HG03095 (cell line): Measurements from ENCODE around the gene ATXN7L2.
A peak's percentile ranks its signal among the peaks of the same experiment; 100 is the strongest.

Experiments
- ATAC-seq: cut with Tn5 transposase; IDR thresholded peaks from one replicate; pipeline ENCODE4 v1.9.1; 2021; ENCODE audit warnings: moderate library complexity; ENCODE audit not compliant: unreplicated experiment

Gene ATXN7L2

GRCh38 chr1:109474697-109475096, 9.0 kb upstream of the ATXN7L2 start:
- ATAC-seq, result no peak

GRCh38 chr1:109475261-109475660, 8.4 kb upstream of the ATXN7L2 start:
- no peak for ATAC-seq

- ATAC-seq, result no peak
These were observed 6.9 kb upstream of the ATXN7L2 start for GRCh38 chr1:109476825-109477224.

- no peak for ATAC-seq
These were observed 5.9 kb upstream of the ATXN7L2 start for GRCh38 chr1:109477821-109478220.

- ATAC-seq, result no peak
These were observed 4.9 kb upstream of the ATXN7L2 start for GRCh38 chr1:109478806-109479205.

- ATAC-seq, result no peak
These were observed 4.4 kb upstream of the ATXN7L2 start for GRCh38 chr1:109479311-109479710.

- ATAC-seq, result no peak
These were observed 3.8 kb upstream of the ATXN7L2 start for GRCh38 chr1:109479901-109480300.

- no peak for ATAC-seq
These were observed 2.1 kb upstream of the ATXN7L2 start for GRCh38 chr1:109481646-109482045.

- ATAC-seq, result no peak
These were observed 1.5 kb upstream of the ATXN7L2 start for GRCh38 chr1:109482242-109482641.

GRCh38 chr1:109482791-109483671, 674 bp upstream of the ATXN7L2 start:
- peak; percentile 9 for ATAC-seq

GRCh38 chr1:109484519-109484975, 842 bp downstream of the ATXN7L2 start:
- ATAC-seq, result no peak

GRCh38 chr1:109485001-109485400, 1.3 kb downstream of the ATXN7L2 start:
- ATAC-seq, result no peak

- ATAC-seq, result no peak
These were observed 3.6 kb downstream of the ATXN7L2 start for GRCh38 chr1:109487261-109487660.

- ATAC-seq, result no peak
These were observed 4.5 kb downstream of the ATXN7L2 start for GRCh38 chr1:109488201-109488600.

GRCh38 chr1:109488696-109489095, 5.0 kb downstream of the ATXN7L2 start:
- ATAC-seq, result no peak

- ATAC-seq, result no peak
These were observed 6.6 kb downstream of the ATXN7L2 start for GRCh38 chr1:109490029-109490933.

GRCh38 chr1:109490934-109491302, 7.2 kb downstream of the ATXN7L2 start:
- no peak for ATAC-seq

- no peak for ATAC-seq
These were observed 7.7 kb downstream of the ATXN7L2 start for GRCh38 chr1:109491372-109491771.

- ATAC-seq, result no peak
These were observed 9.1 kb downstream of the ATXN7L2 start for GRCh38 chr1:109492779-109493178.

- no peak for ATAC-seq
These were observed 9.5 kb downstream of the ATXN7L2 start for GRCh38 chr1:109493227-109493626.

GRCh38 chr1:109493805-109494539, 10.3 kb downstream of the ATXN7L2 start, which contains the start of gene CYB561D1:
CYB561D1 (plus strand) TSS chr1:109494094; CDS start chr1:109494140, 46 bp downstream.
- ATAC-seq, result peak; percentile 89
